Dendritic cell treated with granulocyte-macrophage colony-stimulating factor and Interleukin-4, amounts not matched to agents 40 ng/mL and 50 ng/mL, for 4 days (primary cell): ENCODE data around the gene SLX4IP.

Source experiments
- H3K27ac Mint-ChIP-seq: one replicate; pipeline ENCODE4 v1.8.0; 2022; ENCODE audit warnings: mild to moderate bottlenecking, mixed read lengths
- H3K27me3 Mint-ChIP-seq: one replicate; pipeline ENCODE4 v1.8.0; 2022; ENCODE audit warnings: mild to moderate bottlenecking, mixed read lengths
- H3K36me3 Mint-ChIP-seq: one replicate; pipeline ENCODE4 v1.8.0; 2022; ENCODE audit warnings: low read depth, mixed read lengths
- H3K4me1 Mint-ChIP-seq: one replicate; pipeline ENCODE4 v1.8.0; 2022; ENCODE audit warnings: low read depth, mixed read lengths
- H3K4me3 Mint-ChIP-seq: one replicate; pipeline ENCODE4 v1.8.0; 2022; ENCODE audit warnings: mild to moderate bottlenecking, moderate library complexity, mixed read lengths
- H3K9me3 Mint-ChIP-seq: one replicate; pipeline ENCODE4 v1.8.0; 2022; ENCODE audit warnings: mixed read lengths
- intact Hi-C: fragments of 100-400 bp; cut with micrococcal nuclease; formaldehyde crosslinking; loops from one replicate; pipeline ENCODE4 v1.15.0; 2022

Gene SLX4IP

GRCh38 chr20:10551732-10552724 lies 116.9 kb downstream of the SLX4IP start:
- H3K27me3 Mint-ChIP-seq: no peaks in the 10 kb centered on the region
- peaks cover 11% of the 10 kb centered on the region for H3K36me3 Mint-ChIP-seq
- peaks cover 49% of the 10 kb centered on the region for H3K4me1 Mint-ChIP-seq
- intact Hi-C loops: loop anchor here (2.0 to 10.0 kb wide), 2 partner anchors 81 to 993 kb away; no protein-coding TSS in a partner anchor
- H3K4me3 Mint-ChIP-seq: no peak overlapping the region
- H3K27ac Mint-ChIP-seq: peak overlapping the region; percentile 50
- no peaks in the 10 kb centered on the region for H3K9me3 Mint-ChIP-seq

GRCh38 chr20:10553326-10553984 lies 118.3 kb downstream of the SLX4IP start:
- no peak overlapping the region for H3K27ac Mint-ChIP-seq
- H3K4me1 Mint-ChIP-seq: peaks cover 39% of the 10 kb centered on the region
- intact Hi-C loops: loop anchor here (2.0 to 10.0 kb wide), 2 partner anchors 83 to 991 kb away; no protein-coding TSS in a partner anchor

GRCh38 chr20:10554285-10554684 lies 119.2 kb downstream of the SLX4IP start:
- H3K4me1 Mint-ChIP-seq: peaks cover 31% of the 10 kb centered on the region
- no peak overlapping the region for H3K27ac Mint-ChIP-seq
- intact Hi-C loops: loop anchor here (10.0 kb wide), 1 partner anchor 991 kb away; no protein-coding TSS in a partner anchor
- H3K9me3 Mint-ChIP-seq: no peaks in the 10 kb centered on the region
- H3K27me3 Mint-ChIP-seq: no peaks in the 10 kb centered on the region
- H3K36me3 Mint-ChIP-seq: peaks cover 26% of the 10 kb centered on the region
- no peak overlapping the region for H3K4me3 Mint-ChIP-seq

More at GRCh38 chr20:10553326-10553984, 118.3 kb downstream of the SLX4IP start:
- H3K27me3 Mint-ChIP-seq: no peaks in the 10 kb centered on the region
- peaks cover 25% of the 10 kb centered on the region for H3K36me3 Mint-ChIP-seq
- no peaks in the 10 kb centered on the region for H3K9me3 Mint-ChIP-seq
- H3K4me3 Mint-ChIP-seq: no peak overlapping the region

GRCh38 chr20:10555393-10555792 lies 120.3 kb downstream of the SLX4IP start:
- H3K27ac Mint-ChIP-seq: no peak overlapping the region
- H3K4me1 Mint-ChIP-seq: peaks cover 22% of the 10 kb centered on the region
- no peaks in the 10 kb centered on the region for H3K27me3 Mint-ChIP-seq
- no peak overlapping the region for H3K4me3 Mint-ChIP-seq
- peaks cover 25% of the 10 kb centered on the region for H3K36me3 Mint-ChIP-seq
- no peaks in the 10 kb centered on the region for H3K9me3 Mint-ChIP-seq
- intact Hi-C loops: loop anchor here (10.0 kb wide), 1 partner anchor 989 kb away; no protein-coding TSS in a partner anchor

- H3K9me3 Mint-ChIP-seq: no peaks in the 10 kb centered on the region
- H3K27me3 Mint-ChIP-seq: no peaks in the 10 kb centered on the region
- no peak overlapping the region for H3K4me3 Mint-ChIP-seq
- H3K4me1 Mint-ChIP-seq: peaks cover 17% of the 10 kb centered on the region
- H3K27ac Mint-ChIP-seq: no peak overlapping the region
- H3K36me3 Mint-ChIP-seq: peaks cover 25% of the 10 kb centered on the region
- intact Hi-C loops: loop anchor here (10.0 kb wide), 1 partner anchor 989 kb away; no protein-coding TSS in a partner anchor
Observed at GRCh38 chr20:10555865-10556308, 120.8 kb downstream of the SLX4IP start.

GRCh38 chr20:10556519-10557083 lies 121.5 kb downstream of the SLX4IP start:
- Mint-ChIP-seq H3K27ac (no peak overlapping the region), H3K4me1 (peaks cover 10% of the 10 kb centered on the region), H3K27me3 (no peaks in the 10 kb centered on the region), H3K4me3 (no peak overlapping the region), H3K36me3 (peaks cover 30% of the 10 kb centered on the region), H3K9me3 (peaks cover 2% of the 10 kb centered on the region)
- intact Hi-C loops: loop anchor here (10.0 kb wide), 1 partner anchor 988 kb away; no protein-coding TSS in a partner anchor

- H3K36me3 Mint-ChIP-seq: peaks cover 41% of the 10 kb centered on the region
- intact Hi-C loops: loop anchor here (10.0 kb wide), 1 partner anchor 987 kb away; no protein-coding TSS in a partner anchor
- H3K4me3 Mint-ChIP-seq: no peak overlapping the region
- H3K4me1 Mint-ChIP-seq: peaks cover 3% of the 10 kb centered on the region
- H3K9me3 Mint-ChIP-seq: peaks cover 7% of the 10 kb centered on the region
- H3K27me3 Mint-ChIP-seq: no peaks in the 10 kb centered on the region
- H3K27ac Mint-ChIP-seq: no peak overlapping the region
Observed at GRCh38 chr20:10557685-10558084, 122.6 kb downstream of the SLX4IP start.

GRCh38 chr20:10558635-10559187 lies 123.6 kb downstream of the SLX4IP start:
- no peaks in the 10 kb centered on the region for H3K27me3 Mint-ChIP-seq
- peaks cover 8% of the 10 kb centered on the region for H3K4me1 Mint-ChIP-seq
- H3K9me3 Mint-ChIP-seq: peaks cover 7% of the 10 kb centered on the region
- H3K36me3 Mint-ChIP-seq: peaks cover 46% of the 10 kb centered on the region
- H3K27ac Mint-ChIP-seq: no peak overlapping the region
- intact Hi-C loops: loop anchor here (10.0 kb wide), 1 partner anchor 986 kb away; no protein-coding TSS in a partner anchor
- no peak overlapping the region for H3K4me3 Mint-ChIP-seq

- intact Hi-C loops: loop anchor here (10.0 kb wide), 1 partner anchor 986 kb away; no protein-coding TSS in a partner anchor
- H3K4me3 Mint-ChIP-seq: no peak overlapping the region
- peaks cover 7% of the 10 kb centered on the region for H3K9me3 Mint-ChIP-seq
- peaks cover 46% of the 10 kb centered on the region for H3K36me3 Mint-ChIP-seq
- no peaks in the 10 kb centered on the region for H3K27me3 Mint-ChIP-seq
- H3K27ac Mint-ChIP-seq: no peak overlapping the region
- peaks cover 13% of the 10 kb centered on the region for H3K4me1 Mint-ChIP-seq
Observed at GRCh38 chr20:10559266-10559665, 124.2 kb downstream of the SLX4IP start.

GRCh38 chr20:10560686-10561085 lies 125.6 kb downstream of the SLX4IP start:
- H3K9me3 Mint-ChIP-seq: peaks cover 7% of the 10 kb centered on the region
- peaks cover 46% of the 10 kb centered on the region for H3K36me3 Mint-ChIP-seq
- H3K4me1 Mint-ChIP-seq: peaks cover 24% of the 10 kb centered on the region

GRCh38 chr20:10561302-10561701 lies 126.2 kb downstream of the SLX4IP start:
- intact Hi-C loops: no loop called here
- H3K27me3 Mint-ChIP-seq: no peaks in the 10 kb centered on the region

More at GRCh38 chr20:10560686-10561085, 125.6 kb downstream of the SLX4IP start:
- intact Hi-C loops: no loop called here
- Mint-ChIP-seq H3K4me3 (no peak overlapping the region), H3K27me3 (no peaks in the 10 kb centered on the region), H3K27ac (no peak overlapping the region)

GRCh38 chr20:10562899-10563298 lies 127.8 kb downstream of the SLX4IP start:
- peaks cover 49% of the 10 kb centered on the region for H3K36me3 Mint-ChIP-seq
- H3K4me1 Mint-ChIP-seq: peaks cover 32% of the 10 kb centered on the region

More at GRCh38 chr20:10561302-10561701, 126.2 kb downstream of the SLX4IP start:
- Mint-ChIP-seq H3K9me3 (peaks cover 7% of the 10 kb centered on the region), H3K4me1 (peaks cover 30% of the 10 kb centered on the region), H3K4me3 (no peak overlapping the region), H3K27ac (no peak overlapping the region), H3K36me3 (peaks cover 50% of the 10 kb centered on the region)

GRCh38 chr20:10563935-10564492 lies 128.9 kb downstream of the SLX4IP start:
- no peak overlapping the region for H3K27ac Mint-ChIP-seq
- peaks cover 39% of the 10 kb centered on the region for H3K36me3 Mint-ChIP-seq
- H3K27me3 Mint-ChIP-seq: no peaks in the 10 kb centered on the region
- H3K4me1 Mint-ChIP-seq: peaks cover 32% of the 10 kb centered on the region
- intact Hi-C loops: no loop called here
- peaks cover 7% of the 10 kb centered on the region for H3K9me3 Mint-ChIP-seq
- H3K4me3 Mint-ChIP-seq: no peak overlapping the region

More at GRCh38 chr20:10562899-10563298, 127.8 kb downstream of the SLX4IP start:
- Mint-ChIP-seq H3K27me3 (no peaks in the 10 kb centered on the region), H3K9me3 (peaks cover 7% of the 10 kb centered on the region), H3K27ac (no peak overlapping the region), H3K4me3 (no peak overlapping the region)
- intact Hi-C loops: no loop called here
